Ectodermal cell (in vitro differentiated cells): ENCODE data around the gene FAM25C.
"Not testable (repeated sequence)": the region's sequence is repeated elsewhere in the genome, so short reads cannot be mapped to it uniquely, and the experiment has no call there.

Experiments
- H3K27ac ChIP-seq: 2 replicates; pipeline ENCODE4 v1.7.0; 2013; ENCODE audit warnings: mild to moderate bottlenecking, low read depth, low read length; ENCODE audit not compliant: insufficient read depth, poor library complexity, severe bottlenecking
- H3K27me3 ChIP-seq: 2 replicates; pipeline ENCODE4 v1.7.0; 2013; ENCODE audit warnings: mild to moderate bottlenecking, low read length; ENCODE audit not compliant: insufficient read depth, control insufficient read depth, poor library complexity, severe bottlenecking
- H3K36me3 ChIP-seq: one replicate; pipeline ENCODE4 v1.7.0; 2013; ENCODE audit warnings: low read length; ENCODE audit not compliant: control insufficient read depth, insufficient read depth
- H3K4me1 ChIP-seq: one replicate; pipeline ENCODE4 v1.7.0; 2013; ENCODE audit warnings: low read length; ENCODE audit not compliant: control insufficient read depth, insufficient read depth
- H3K4me3 ChIP-seq: 2 replicates; pipeline ENCODE4 v1.7.0; 2013; ENCODE audit warnings: low read depth, low read length, control low read depth; ENCODE audit not compliant: insufficient read depth
- H3K9me3 ChIP-seq: 2 replicates; pipeline ENCODE4 v1.7.0; 2013; ENCODE audit warnings: mild to moderate bottlenecking, low read length, moderate library complexity; ENCODE audit not compliant: control insufficient read depth
- WGBS, 2 experiments: methylation state at CpG; one replicate each; pipeline ENCODE4 v1.1.7; 2013; ENCODE audit warnings: missing lambda C conversion rate in 2 of 2; 5-methylcytosine and 5-hydroxymethylcytosine counted together

Gene FAM25C

GRCh38 chr10:47987952-47988351 lies 11.6 kb downstream of the FAM25C start:
- not testable (repeated sequence) for H3K4me1 ChIP-seq, H3K4me3 ChIP-seq, H3K27ac ChIP-seq, H3K27me3 ChIP-seq, H3K9me3 ChIP-seq, H3K36me3 ChIP-seq
- no CpG with 5 or more reads among the region's 6 CpGs for WGBS, 2 experiments

GRCh38 chr10:47986413-47987230 lies 13.0 kb downstream of the FAM25C start:
- H3K9me3 ChIP-seq, H3K27ac ChIP-seq, H3K4me3 ChIP-seq, H3K36me3 ChIP-seq, H3K27me3 ChIP-seq, H3K4me1 ChIP-seq: not testable (repeated sequence)
- WGBS, 2 experiments: 16 to 23% methylated on average over 8 to 12 of the region's 49 CpGs

- not testable (repeated sequence) for H3K4me3 ChIP-seq, H3K27me3 ChIP-seq, H3K36me3 ChIP-seq, H3K9me3 ChIP-seq, H3K27ac ChIP-seq, H3K4me1 ChIP-seq
- WGBS, 2 experiments: 90 to 95% methylated on average over 2 of the region's 3 CpGs
Measured at GRCh38 chr10:47975409-47975808, 24.2 kb downstream of the FAM25C start.

GRCh38 chr10:47973131-47973530 lies 26.5 kb downstream of the FAM25C start:
- not testable (repeated sequence) for H3K4me3 ChIP-seq, H3K4me1 ChIP-seq, H3K9me3 ChIP-seq, H3K27ac ChIP-seq, H3K36me3 ChIP-seq, H3K27me3 ChIP-seq

GRCh38 chr10:47972077-47972476 lies 27.5 kb downstream of the FAM25C start:
- no CpG with 5 or more reads among the region's 2 CpGs for WGBS, 2 experiments
- not testable (repeated sequence) for H3K27ac ChIP-seq, H3K9me3 ChIP-seq, H3K36me3 ChIP-seq, H3K27me3 ChIP-seq, H3K4me3 ChIP-seq, H3K4me1 ChIP-seq

- not testable (repeated sequence) for H3K4me1 ChIP-seq, H3K9me3 ChIP-seq, H3K4me3 ChIP-seq, H3K27ac ChIP-seq, H3K36me3 ChIP-seq, H3K27me3 ChIP-seq
- WGBS, 2 experiments: no CpG with 5 or more reads among the region's 5 CpGs
Measured at GRCh38 chr10:47971598-47971997, 28.0 kb downstream of the FAM25C start.

GRCh38 chr10:47970047-47970446 lies 29.5 kb downstream of the FAM25C start:
- H3K27ac ChIP-seq, H3K36me3 ChIP-seq, H3K4me1 ChIP-seq, H3K4me3 ChIP-seq, H3K9me3 ChIP-seq, H3K27me3 ChIP-seq: not testable (repeated sequence)
- 95 to 96% methylated on average over 3 of the region's 3 CpGs for WGBS, 2 experiments

- 95% methylated on average over 4 of the region's 6 CpGs for WGBS, 2 experiments
- H3K27me3 ChIP-seq, H3K4me3 ChIP-seq, H3K9me3 ChIP-seq, H3K27ac ChIP-seq, H3K36me3 ChIP-seq, H3K4me1 ChIP-seq: not testable (repeated sequence)
Measured at GRCh38 chr10:47968988-47969387, 30.6 kb downstream of the FAM25C start.

GRCh38 chr10:47964280-47965063 lies 35.1 kb downstream of the FAM25C start:
- not testable (repeated sequence) for H3K9me3 ChIP-seq

GRCh38 chr10:47962785-47963184 lies 36.8 kb downstream of the FAM25C start:
- not testable (repeated sequence) for H3K9me3 ChIP-seq, H3K27ac ChIP-seq, H3K27me3 ChIP-seq, H3K4me3 ChIP-seq, H3K4me1 ChIP-seq, H3K36me3 ChIP-seq
- no CpG with 5 or more reads among the region's 5 CpGs for WGBS, 2 experiments

More at GRCh38 chr10:47964280-47965063, 35.1 kb downstream of the FAM25C start:
- WGBS, 2 experiments: 75% methylated on average over 4 of the region's 14 CpGs; no CpG with 5 or more reads in 1 of the 2 experiments
- H3K27ac ChIP-seq, H3K36me3 ChIP-seq, H3K4me1 ChIP-seq, H3K4me3 ChIP-seq, H3K27me3 ChIP-seq: not testable (repeated sequence)
